Osteocyte (in vitro differentiated cells): Measurements from ENCODE around the gene RAB17. TPM values are rescaled to one million over a fixed set of nuclear protein-coding genes. Genes with fewer than 3 reads are reported as not detected.

ENCODE experiments used
- DNase-seq: peaks from one replicate; pipeline ENCODE4 v3.0.0; 2021; ENCODE audit warnings: mixed read lengths; ENCODE audit not compliant: unreplicated experiment; ENCODE audit errors: extremely low spot score
- H3K27ac Mint-ChIP-seq: one replicate; pipeline ENCODE4 v1.8.0; 2021; ENCODE audit warnings: mild to moderate bottlenecking, mixed read lengths; ENCODE audit not compliant: unreplicated experiment
- H3K27me3 Mint-ChIP-seq: one replicate; pipeline ENCODE4 v1.8.0; 2021; ENCODE audit warnings: mixed read lengths; ENCODE audit not compliant: unreplicated experiment
- H3K36me3 Mint-ChIP-seq: one replicate; pipeline ENCODE4 v1.8.0; 2021; ENCODE audit warnings: mixed read lengths; ENCODE audit not compliant: unreplicated experiment
- H3K4me1 Mint-ChIP-seq: one replicate; pipeline ENCODE4 v1.8.0; 2021; ENCODE audit warnings: mixed read lengths; ENCODE audit not compliant: unreplicated experiment
- H3K4me3 Mint-ChIP-seq: one replicate; pipeline ENCODE4 v1.8.0; 2021; ENCODE audit warnings: mild to moderate bottlenecking, moderate library complexity, mixed read lengths; ENCODE audit not compliant: unreplicated experiment
- H3K9me3 Mint-ChIP-seq: one replicate; pipeline ENCODE4 v1.8.0; 2021; ENCODE audit warnings: mixed read lengths; ENCODE audit not compliant: unreplicated experiment
- total RNA-seq: library from RNA; stranded (reverse); gene quantifications from 2 replicates; pipeline ENCODE4 v1.2.1, GENCODE V29; 2021
- TF ChIP-seq, protein P1 (sequence below): fragments of 200-600 bp; sonication (generic); IDR thresholded peaks from 2 replicates; pipeline ENCODE4 v1.5.0; 2021; ENCODE audit warnings: antibody characterized with exemption, mild to moderate bottlenecking, moderate library complexity

The RAB17 gene
- total RNA-seq, 1 donor from 2014 or later: 5.2 TPM

DNA sequence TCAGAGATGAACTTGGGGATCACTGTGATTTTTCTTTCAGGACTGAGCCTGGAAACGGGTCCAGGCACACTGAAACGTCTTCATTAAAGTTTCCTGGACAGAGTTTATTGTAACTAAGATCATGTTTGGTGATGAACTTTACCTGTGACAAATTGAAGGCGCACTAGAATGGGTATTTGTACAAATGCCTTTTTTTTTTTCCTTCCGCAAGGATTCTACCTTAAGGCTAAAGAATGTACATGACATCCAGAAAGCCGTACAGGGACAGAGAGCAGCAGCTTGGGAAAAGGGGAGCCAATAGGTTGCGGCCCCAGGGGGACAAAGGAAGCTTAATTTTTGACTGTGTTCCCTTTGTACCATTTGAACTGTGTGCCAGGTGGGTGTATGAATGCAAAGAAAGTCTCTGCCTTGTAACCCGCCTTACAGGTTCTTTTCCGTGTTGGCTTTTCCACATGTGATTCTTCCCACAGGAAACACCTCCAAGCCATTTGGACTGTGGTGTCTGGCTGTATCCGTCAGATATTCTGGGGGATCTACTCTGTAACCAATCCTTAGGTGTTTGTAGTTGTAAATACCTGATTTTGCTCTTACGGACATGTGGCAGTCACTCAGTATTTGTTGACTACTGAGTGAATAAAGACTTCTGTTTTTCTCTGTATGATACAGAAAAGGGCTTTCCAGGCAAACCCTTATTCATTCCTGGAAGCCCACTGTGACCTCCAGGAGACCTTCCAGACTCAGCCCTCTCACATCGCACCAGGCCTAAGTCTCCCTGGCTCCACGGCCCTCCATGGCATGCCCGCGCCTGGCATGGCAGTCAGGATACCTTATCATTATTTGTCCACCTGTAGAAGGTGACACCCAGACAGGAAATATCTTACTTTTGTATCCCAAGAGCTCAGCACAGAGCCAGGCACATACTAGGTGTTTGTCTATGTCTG is 38.0 kb upstream of the RAB17 start:
- Mint-ChIP-seq H3K9me3 (no peaks in the 10 kb centered on the region), H3K27me3 (no peaks in the 10 kb centered on the region), H3K36me3 (peaks cover 13% of the 10 kb centered on the region), H3K4me1 (peaks cover 38% of the 10 kb centered on the region), H3K4me3 (peak overlapping the region; percentile 86), H3K27ac (peak overlapping the region; percentile 79)
- DNase-seq: no peak
- TF ChIP-seq, protein P1, sequence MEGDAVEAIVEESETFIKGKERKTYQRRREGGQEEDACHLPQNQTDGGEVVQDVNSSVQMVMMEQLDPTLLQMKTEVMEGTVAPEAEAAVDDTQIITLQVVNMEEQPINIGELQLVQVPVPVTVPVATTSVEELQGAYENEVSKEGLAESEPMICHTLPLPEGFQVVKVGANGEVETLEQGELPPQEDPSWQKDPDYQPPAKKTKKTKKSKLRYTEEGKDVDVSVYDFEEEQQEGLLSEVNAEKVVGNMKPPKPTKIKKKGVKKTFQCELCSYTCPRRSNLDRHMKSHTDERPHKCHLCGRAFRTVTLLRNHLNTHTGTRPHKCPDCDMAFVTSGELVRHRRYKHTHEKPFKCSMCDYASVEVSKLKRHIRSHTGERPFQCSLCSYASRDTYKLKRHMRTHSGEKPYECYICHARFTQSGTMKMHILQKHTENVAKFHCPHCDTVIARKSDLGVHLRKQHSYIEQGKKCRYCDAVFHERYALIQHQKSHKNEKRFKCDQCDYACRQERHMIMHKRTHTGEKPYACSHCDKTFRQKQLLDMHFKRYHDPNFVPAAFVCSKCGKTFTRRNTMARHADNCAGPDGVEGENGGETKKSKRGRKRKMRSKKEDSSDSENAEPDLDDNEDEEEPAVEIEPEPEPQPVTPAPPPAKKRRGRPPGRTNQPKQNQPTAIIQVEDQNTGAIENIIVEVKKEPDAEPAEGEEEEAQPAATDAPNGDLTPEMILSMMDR: no peak

DNA sequence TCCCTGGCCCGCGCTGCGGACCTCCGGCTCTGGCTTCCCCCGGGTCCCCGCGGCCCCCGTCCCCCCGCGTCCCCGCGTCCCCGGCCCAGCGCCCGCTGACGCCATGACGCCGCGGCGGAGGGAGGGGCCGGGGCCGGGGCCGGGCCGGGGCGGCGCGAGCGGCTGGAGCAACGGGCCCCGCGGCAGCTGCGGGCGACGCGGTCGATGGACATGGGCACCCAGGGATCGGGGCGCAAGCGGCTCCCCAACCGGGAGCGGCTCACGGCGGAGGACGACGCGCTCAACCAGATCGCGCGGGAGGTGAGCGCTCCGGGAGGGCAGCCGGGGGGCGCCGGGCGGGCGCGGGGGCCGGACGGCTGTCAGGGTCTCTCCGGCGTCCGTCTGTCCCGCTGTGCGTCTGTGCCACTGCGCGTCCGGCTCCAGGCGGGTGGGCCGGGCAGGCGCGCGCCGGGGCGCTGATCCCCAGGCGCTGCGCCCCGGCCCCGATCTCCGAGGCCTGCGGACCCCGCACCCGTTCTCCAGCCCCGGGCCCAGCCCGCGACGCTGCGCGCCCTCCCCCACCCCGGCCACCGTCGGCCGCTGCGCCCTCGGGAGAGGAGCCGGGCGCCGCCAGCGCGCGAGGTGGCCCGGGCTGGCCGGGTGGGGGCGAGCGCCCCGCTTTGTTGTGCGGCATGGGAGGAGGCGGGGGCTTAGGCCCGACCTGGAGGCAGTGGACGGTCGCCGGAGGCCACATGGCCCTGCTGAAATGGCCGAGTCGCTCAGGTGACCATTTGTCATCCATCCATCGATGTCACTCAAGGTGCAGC is 37.1 kb upstream of the RAB17 start, which contains the start of gene LRRFIP1:
LRRFIP1 (plus strand) TSS at position 147 of the 806 bp plus-strand sequence; CDS start at position 205, 58 bp downstream.
- H3K27me3 Mint-ChIP-seq: no peaks in the 10 kb centered on the region
- TF ChIP-seq, protein P1: peak; percentile 21
- DNase-seq: no peak

DNA sequence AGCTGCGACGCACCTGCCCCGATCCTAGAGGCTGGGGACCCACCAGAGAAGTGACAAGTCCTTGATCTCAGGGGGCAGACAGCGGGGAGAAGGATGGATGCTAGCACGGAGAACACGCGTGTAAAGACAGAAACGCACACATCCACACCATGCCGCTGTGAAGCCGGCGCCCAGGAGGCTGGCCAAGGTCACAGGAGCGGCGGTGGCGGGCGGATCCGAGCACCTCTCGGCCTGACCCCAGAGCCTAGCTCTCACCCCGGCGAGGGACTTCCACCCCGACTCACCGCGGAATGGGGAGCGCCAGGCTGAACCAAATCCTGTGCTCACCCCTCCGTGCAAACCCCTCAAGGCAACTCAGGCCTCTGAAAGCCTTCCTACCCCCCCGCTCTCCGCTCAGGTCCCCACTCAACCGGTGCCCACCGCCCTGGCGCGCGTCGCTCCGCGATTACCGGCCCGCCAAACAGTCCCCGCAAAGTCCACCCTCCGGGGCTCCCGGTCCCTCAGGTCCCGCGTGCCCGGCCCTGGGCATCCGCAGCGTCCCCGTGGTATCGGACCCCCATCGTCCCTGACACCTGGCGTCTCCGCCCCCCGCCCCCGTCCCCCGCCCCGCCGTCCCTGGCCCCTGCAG is 36.4 kb upstream of the RAB17 start:
- Mint-ChIP-seq H3K27me3 (no peaks in the 10 kb centered on the region), H3K4me3 (peak overlapping the region; percentile 72), H3K9me3 (no peaks in the 10 kb centered on the region), H3K27ac (peak overlapping the region; percentile 44), H3K4me1 (peaks cover 38% of the 10 kb centered on the region), H3K36me3 (peaks cover 11% of the 10 kb centered on the region)
- DNase-seq: no peak
- TF ChIP-seq, protein P1: no peak

More for the DNA sequence above, 37.1 kb upstream of the RAB17 start, which contains the start of gene LRRFIP1:
- Mint-ChIP-seq H3K27ac (peak within 1 kb of the TSS; percentile 79), H3K36me3 (peaks cover 11% of the 10 kb centered on the region), H3K9me3 (no peaks in the 10 kb centered on the region), H3K4me3 (peak within 1 kb of the TSS; percentile 86), H3K4me1 (peaks cover 38% of the 10 kb centered on the region)

DNA sequence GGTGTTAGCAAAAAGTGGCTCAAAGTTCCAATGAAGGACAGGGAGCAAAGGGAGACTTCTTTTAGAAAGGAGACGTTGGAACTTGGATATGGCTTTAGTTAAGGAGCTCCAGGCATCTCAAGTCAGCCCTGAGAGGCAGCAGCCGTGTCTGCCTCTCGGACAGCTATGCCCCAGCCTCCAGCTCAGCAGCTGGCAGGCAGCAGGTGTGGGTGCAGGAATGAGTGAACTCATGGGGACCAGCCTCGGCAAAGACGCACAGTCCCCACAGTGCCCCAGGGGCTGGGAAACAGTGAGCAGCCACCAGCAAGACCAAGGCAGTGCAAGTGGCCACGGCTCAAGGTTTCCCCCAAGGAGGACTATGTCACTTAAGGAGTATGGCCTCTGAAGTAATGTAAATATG is 35.2 kb upstream of the RAB17 start:
- TF ChIP-seq, protein P1: no peak
- Mint-ChIP-seq H3K27me3 (no peaks in the 10 kb centered on the region), H3K27ac (peak overlapping the region; percentile 29), H3K9me3 (no peaks in the 10 kb centered on the region), H3K36me3 (peaks cover 7% of the 10 kb centered on the region), H3K4me1 (peaks cover 33% of the 10 kb centered on the region), H3K4me3 (peak overlapping the region; percentile 72)
- DNase-seq: no peak
